Measurements from ENCODE around the gene SPDYE16.
A peak's percentile ranks its signal among the peaks of the same experiment; 100 is the strongest.
"Not testable (repeated sequence)": the region's sequence is repeated elsewhere in the genome, so short reads cannot be mapped to it uniquely, and the experiment has no call there.

SPDYE16 gene

GRCh38 chr7:76543197-76543596 lies at the start of gene SPDYE16:
Gene SPDYE16, minus strand, starts transcription at chr7:76543297. Its CDS starts 1,838 bp downstream, at chr7:76541459.
- not testable (repeated sequence) for DNase-seq

GRCh38 chr7:76592694-76593093 lies 49.6 kb upstream of the SPDYE16 start:
- not testable (repeated sequence) for DNase-seq

- not testable (repeated sequence) for DNase-seq
Measured at GRCh38 chr7:76591602-76592304, 48.7 kb upstream of the SPDYE16 start.

- not testable (repeated sequence) for DNase-seq
Measured at GRCh38 chr7:76591033-76591432, 47.9 kb upstream of the SPDYE16 start.

GRCh38 chr7:76588586-76588985 lies 45.5 kb upstream of the SPDYE16 start:
- not testable (repeated sequence) for DNase-seq

- DNase-seq: not testable (repeated sequence)
Measured at GRCh38 chr7:76586585-76587315, 43.7 kb upstream of the SPDYE16 start.

- not testable (repeated sequence) for DNase-seq
Measured at GRCh38 chr7:76583636-76584281, 40.7 kb upstream of the SPDYE16 start.

- peak; percentile 8 to 16 for DNase-seq
Measured at GRCh38 chr7:76582848-76583631, 39.9 kb upstream of the SPDYE16 start.

- DNase-seq: not testable (repeated sequence)
Measured at GRCh38 chr7:76575919-76576655, 33.0 kb upstream of the SPDYE16 start.

- DNase-seq: not testable (repeated sequence)
Measured at GRCh38 chr7:76575431-76575830, 32.3 kb upstream of the SPDYE16 start.

GRCh38 chr7:76572296-76572695 lies 29.2 kb upstream of the SPDYE16 start:
- not testable (repeated sequence) for DNase-seq

- DNase-seq: not testable (repeated sequence)
Measured at GRCh38 chr7:76570324-76570775, 27.3 kb upstream of the SPDYE16 start.

- DNase-seq: not testable (repeated sequence)
Measured at GRCh38 chr7:76568742-76569141, 25.6 kb upstream of the SPDYE16 start.

GRCh38 chr7:76567753-76568152 lies 24.7 kb upstream of the SPDYE16 start:
- not testable (repeated sequence) for DNase-seq

GRCh38 chr7:76567311-76567710 lies 24.2 kb upstream of the SPDYE16 start:
- not testable (repeated sequence) for DNase-seq

- DNase-seq: not testable (repeated sequence)
Measured at GRCh38 chr7:76565001-76565400, 21.9 kb upstream of the SPDYE16 start.

- DNase-seq: not testable (repeated sequence)
Measured at GRCh38 chr7:76561342-76561741, 18.2 kb upstream of the SPDYE16 start.

- not testable (repeated sequence) for DNase-seq
Measured at GRCh38 chr7:76560157-76560556, 17.1 kb upstream of the SPDYE16 start.

GRCh38 chr7:76559685-76560084 lies 16.6 kb upstream of the SPDYE16 start:
- not testable (repeated sequence) for DNase-seq

GRCh38 chr7:76551992-76552391 lies 8.9 kb upstream of the SPDYE16 start:
- DNase-seq: not testable (repeated sequence)

- not testable (repeated sequence) for DNase-seq
Measured at GRCh38 chr7:76549855-76550248, 6.8 kb upstream of the SPDYE16 start.

Measured in activated CD4-positive, alpha-beta T cell treated with anti-CD3 and anti-CD28 coated beads, Interleukin-2, amount 50 U/mL, for 4 hours (primary cell).